ENCODE measurements around the gene RUNX2. TPM values are rescaled to one million over a fixed set of nuclear protein-coding genes. Genes with fewer than 3 reads are reported as not detected.

Gene RUNX2
- total and polyA plus RNA-seq, 9 of the 15 experiments (the other 6 are each of a cell fraction or from before 2014, with no cell fraction given) = 0.29 to 1.00 (median 0.43) TPM

GRCh38 chr6:45434381-45434700, 106.2 kb downstream of the RUNX2 start:
- no peaks in the 10 kb centered on the region for H3K36me3 ChIP-seq (ENCODE audit: control insufficient read depth, insufficient read depth, low read length)
- DNase-seq (ENCODE audit: extremely low read depth in 1 of 4, low spot score in 3 of 4) = no peak
- H3K9me3 ChIP-seq (replicated peaks; ENCODE audit: control insufficient read depth, insufficient read depth, low read depth, low read length) = no peaks in the 10 kb centered on the region
- no peak overlapping the region for H3K4me3 ChIP-seq
- in situ Hi-C loops (cut with MboI) (no loop called here), intact Hi-C loops (cut with micrococcal nuclease) (no loop called here)
- ChIA-PET POLR2A (no interaction called here), CTCF (ENCODE audit: low intra/inter-chr PET ratio) (no interaction called here)
- no peak overlapping the region for H2AFZ ChIP-seq (ENCODE audit: low read depth, low read length)
- H3K79me2 ChIP-seq (ENCODE audit: control insufficient read depth, insufficient read depth, low read length) = no peaks in the 10 kb centered on the region
- FAIRE-seq = no peak
- BruUV-seq (replicated peaks) = no TSS peak
- ATAC-seq = no peak
- TF ChIP-seq MXI1 (IDR thresholded peaks at IDR 0.05; ENCODE audit: low read depth, low read length) = no peak
- TF ChIP-seq SRSF9 (IDR thresholded peaks at IDR 0.05; ENCODE audit: borderline replicate concordance, low read depth, low read length) = no peak
- no peak for TF ChIP-seq ZNF699 (CRISPR knock-in tag; IDR thresholded peaks at IDR 0.05; ENCODE audit: insufficient replicate concordance)
- no peak for TF ChIP-seq NR2C2 (CRISPR knock-in tag; IDR thresholded peaks at IDR 0.05)
- TF ChIP-seq NR2C2 (tag; IDR thresholded peaks at IDR 0.05) = 0 out of 2 replicates have a peak, but pooled peaks have one; percentile 0
- no peak for TF ChIP-seq AFF1 (IDR thresholded peaks at IDR 0.05; ENCODE audit: low read depth in 1 of 2, partially characterized antibody in 2 of 2)
- TF ChIP-seq POLR2H (tag; IDR thresholded peaks at IDR 0.05; ENCODE audit: low read depth) = 0 out of 2 replicates have a peak, but pooled peaks have one; percentile 42
- no peak for TF ChIP-seq MEIS2 (IDR thresholded peaks at IDR 0.05; ENCODE audit: partially characterized antibody)
- TF ChIP-seq ATF7 (IDR thresholded peaks at IDR 0.05) = no peak
- TF ChIP-seq ZNF586 (CRISPR knock-in tag; conservative IDR thresholded peaks at IDR 0.05) = no peak
- no peak for TF ChIP-seq EWSR1 (IDR thresholded peaks at IDR 0.05; ENCODE audit: borderline replicate concordance, low read depth, partially characterized antibody)
- TF ChIP-seq ZFP91 (CRISPR knock-in tag; IDR thresholded peaks at IDR 0.05) = no peak
- no peaks in the 10 kb centered on the region for H3K9me1 ChIP-seq (ENCODE audit: control insufficient read depth, insufficient read depth, low read length)
- H4K20me1 ChIP-seq (replicated peaks; ENCODE audit: control insufficient read depth, insufficient read depth, low read length) = no peaks in the 10 kb centered on the region
- H3K9ac ChIP-seq (ENCODE audit: insufficient read depth in 1 of 2, low read depth in 2 of 2, low read length in 2 of 2) = no peak overlapping the region
- H3K27me3 ChIP-seq (ENCODE audit: control insufficient read depth in 2 of 2, insufficient read depth in 2 of 2, low read length in 2 of 2) = no peaks in the 10 kb centered on the region
- H3K27ac ChIP-seq (ENCODE audit: extremely low read depth, low read depth, low read length) = no peak overlapping the region
- peaks cover 0 to 50% of the 10 kb centered on the region in 2 experiments; a peak in 4 of 5 replicates for H3K4me1 ChIP-seq (replicated peaks in 1 of 2; ENCODE audit: control insufficient read depth in 2 of 2, insufficient read depth in 2 of 2, low read length in 2 of 2)
- no peak overlapping the region for H3K4me2 ChIP-seq (ENCODE audit: insufficient read depth, low read length)

Measured in K562 (cell line).